ENCODE measurements around the gene TRIM37.

The TRIM37 gene

DNA sequence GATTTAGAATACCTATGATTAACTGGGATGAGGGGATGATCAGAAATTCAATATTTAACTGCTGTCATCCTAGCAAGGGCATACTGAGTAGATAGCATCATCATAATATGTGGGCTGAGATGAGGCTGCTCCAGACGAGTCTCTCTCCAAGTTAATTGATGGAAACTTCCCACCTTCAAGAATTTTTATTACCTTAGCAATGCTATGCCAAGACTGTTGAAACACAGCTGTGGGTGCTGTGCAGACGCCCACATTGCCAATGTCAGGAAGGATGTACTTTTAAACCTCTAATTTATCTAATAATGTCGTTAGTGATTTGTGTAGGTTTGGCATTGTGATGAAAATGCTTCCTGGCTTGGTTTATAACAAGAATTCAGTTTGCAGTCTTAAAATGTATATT is 170.4 kb downstream of the TRIM37 start:
- no peak for DNase-seq (ENCODE audit: low read depth)

DNA sequence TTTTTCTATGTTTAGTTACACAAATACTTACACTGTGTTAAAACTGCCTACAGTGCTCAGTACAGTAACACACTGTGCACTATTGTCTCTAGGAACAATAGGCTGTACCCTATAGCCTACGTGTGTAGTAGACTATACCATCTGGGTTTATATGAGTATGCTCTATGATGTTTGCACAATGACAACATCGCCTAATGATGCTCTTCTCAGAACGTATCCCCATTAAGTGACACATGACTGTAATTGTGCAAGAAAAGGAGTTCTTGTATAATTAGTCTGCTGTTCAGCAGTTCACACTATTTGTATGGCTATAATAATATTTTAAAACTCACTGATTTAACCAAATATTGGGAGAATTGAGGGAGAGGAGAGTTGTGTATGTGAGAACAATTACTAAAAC is 173.7 kb downstream of the TRIM37 start:
- no peak for DNase-seq (ENCODE audit: low read depth)

Data from activated T-cell treated with anti-CD3 and anti-CD28 coated beads for 48 hours (primary cell).